CD4-positive, alpha-beta T cell treated with Interferon alpha-2 for 1 hour (primary cell): Measurements from ENCODE around the gene CADM1.
A peak's percentile ranks its signal among the peaks of the same experiment; 100 is the strongest.

Experiments
- DNase-seq, 2 donors: peaks; one replicate each; pipeline ENCODE4 v3.0.0-alpha.2; 2020 to 2022

CADM1 gene

GRCh38 chr11:115170133-115170815 lies 333.9 kb downstream of the CADM1 start:
- DNase-seq, result peak in 1 of 2 donors; percentile 13

GRCh38 chr11:115169251-115169650 lies 335.0 kb downstream of the CADM1 start:
- DNase-seq, result no peak

DNA sequence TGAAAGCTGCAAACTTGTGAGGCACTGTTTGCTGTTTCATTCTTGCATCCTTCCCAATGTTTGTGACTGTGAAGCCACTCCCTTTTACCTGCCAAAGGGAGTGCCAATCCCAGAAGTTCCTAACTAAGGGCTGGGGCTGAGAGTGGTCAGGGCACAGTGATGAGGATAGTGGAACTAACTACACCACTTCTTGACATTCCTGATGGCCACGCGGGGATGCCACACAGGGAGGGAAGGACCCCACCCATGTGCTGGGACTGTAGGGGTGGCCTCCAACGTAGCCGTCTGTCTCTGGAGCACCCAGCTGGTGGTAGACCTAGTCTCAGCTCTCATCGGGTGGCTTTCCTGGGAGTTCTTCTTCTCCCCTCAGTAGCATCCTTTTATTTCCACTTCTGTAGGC lies 335.5 kb downstream of the CADM1 start:
- no peak for DNase-seq

DNA sequence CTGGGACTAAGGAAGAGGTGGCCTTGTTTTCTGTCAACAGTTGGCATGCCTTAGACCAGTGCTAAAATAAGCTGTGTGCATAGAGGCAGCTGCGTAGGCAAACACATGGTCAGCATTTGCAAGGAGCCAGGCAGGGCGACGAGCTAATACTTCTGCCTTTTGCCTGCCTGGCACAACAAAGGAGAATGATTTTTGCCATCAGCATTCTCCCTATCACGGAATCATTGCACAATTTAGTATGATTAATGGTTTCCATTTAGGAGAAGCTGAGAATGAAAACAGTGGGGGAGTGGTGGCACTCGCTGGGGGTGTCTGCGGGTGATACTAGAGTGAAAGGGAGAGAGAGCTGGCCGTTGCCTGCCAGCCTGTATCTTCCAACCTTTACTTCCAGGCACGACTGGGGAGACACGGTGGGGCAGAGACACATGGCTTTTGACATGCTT lies 336.0 kb downstream of the CADM1 start:
- no peak for DNase-seq

- DNase-seq, result no peak
Measured at GRCh38 chr11:115167456-115167855, 336.8 kb downstream of the CADM1 start.

GRCh38 chr11:115166820-115167219 lies 337.4 kb downstream of the CADM1 start:
- DNase-seq, result no peak

DNA sequence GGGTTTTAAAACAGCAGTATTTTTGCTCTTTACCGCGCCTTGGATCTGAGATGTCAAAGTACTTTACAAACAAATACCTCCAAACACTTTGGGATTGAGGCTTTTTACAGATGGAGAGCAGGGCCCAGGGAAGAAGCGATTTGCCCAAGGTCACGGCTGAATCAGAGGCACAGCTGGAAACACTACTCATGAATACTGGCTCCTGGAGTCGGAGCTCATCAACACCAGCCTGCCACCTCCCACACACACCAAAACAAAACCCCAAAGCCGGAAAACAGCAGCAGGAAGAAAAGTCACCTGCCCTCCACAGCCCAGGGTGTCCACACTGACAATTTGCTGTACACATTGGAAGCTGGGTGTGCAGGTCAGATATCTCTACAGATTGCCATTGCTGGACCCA lies 339.4 kb downstream of the CADM1 start:
- DNase-seq, result no peak

GRCh38 chr11:115162919-115163318 lies 341.3 kb downstream of the CADM1 start:
- DNase-seq, result no peak

- DNase-seq, result no peak
Measured at GRCh38 chr11:115161876-115162275, 342.3 kb downstream of the CADM1 start.

GRCh38 chr11:115159207-115159606 lies 345.0 kb downstream of the CADM1 start:
- no peak for DNase-seq

- DNase-seq, result no peak
Measured at GRCh38 chr11:115158053-115158452, 346.2 kb downstream of the CADM1 start.

DNA sequence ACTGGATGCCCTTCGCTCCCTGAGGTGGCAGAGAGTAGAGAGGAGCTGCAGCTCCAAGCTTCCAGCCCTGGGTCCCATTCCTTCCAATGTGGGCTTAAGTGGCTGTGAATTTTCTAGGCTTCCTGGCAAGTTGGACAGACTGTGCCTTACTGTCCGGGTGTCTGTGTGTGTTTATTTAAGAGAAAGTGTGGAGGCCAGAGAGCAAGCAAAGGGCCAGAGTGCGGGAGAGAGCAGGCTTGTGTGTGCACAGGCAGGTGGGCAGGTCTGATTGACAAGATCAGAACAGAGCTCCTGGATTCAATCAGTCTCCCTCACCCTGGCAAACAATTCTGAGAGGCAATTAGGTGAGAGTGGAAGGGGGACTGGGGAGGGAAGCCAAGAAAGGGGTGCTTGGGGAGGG lies 347.0 kb downstream of the CADM1 start:
- no peak for DNase-seq

DNA sequence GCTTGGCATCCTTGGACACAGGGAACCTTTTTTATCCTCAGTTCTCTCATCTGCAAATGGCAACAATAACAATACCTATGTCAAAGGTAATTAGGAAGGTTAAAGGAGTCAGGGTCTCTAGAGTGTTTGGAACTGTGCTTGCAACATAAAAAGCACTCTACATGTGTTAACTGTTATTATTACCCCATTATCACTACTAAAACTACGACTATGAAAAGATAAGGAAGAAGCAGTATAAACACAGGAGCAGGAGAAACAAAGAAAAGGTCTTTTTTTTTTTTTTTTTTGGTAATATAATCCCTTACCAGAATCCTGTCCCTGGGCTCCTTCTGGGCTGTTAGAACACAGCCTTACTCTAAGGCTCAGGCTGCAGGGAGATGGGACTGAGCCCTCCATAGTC lies 348.2 kb downstream of the CADM1 start:
- no peak for DNase-seq

DNA sequence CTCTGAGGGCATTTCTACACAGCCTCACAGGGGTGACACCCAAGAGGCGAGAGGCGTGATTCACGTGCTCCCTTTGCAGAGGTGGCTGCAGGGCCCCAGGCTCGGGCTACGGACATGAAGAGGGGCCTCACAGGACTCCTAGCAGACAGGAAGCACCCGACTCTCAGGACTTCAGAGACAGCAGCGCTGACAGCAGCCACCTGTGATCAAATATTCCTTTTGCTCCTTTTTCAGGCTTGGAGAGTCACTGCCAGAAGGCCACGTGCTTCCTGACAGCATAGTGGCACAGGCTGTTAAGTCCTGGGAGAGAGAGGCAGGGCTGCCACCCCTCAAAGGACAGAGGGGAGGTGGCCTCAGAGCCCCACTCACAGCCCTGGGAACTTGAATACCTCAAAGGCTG lies 348.9 kb downstream of the CADM1 start:
- DNase-seq, result no peak

GRCh38 chr11:115154355-115154736 lies 349.9 kb downstream of the CADM1 start:
- no peak for DNase-seq

DNA sequence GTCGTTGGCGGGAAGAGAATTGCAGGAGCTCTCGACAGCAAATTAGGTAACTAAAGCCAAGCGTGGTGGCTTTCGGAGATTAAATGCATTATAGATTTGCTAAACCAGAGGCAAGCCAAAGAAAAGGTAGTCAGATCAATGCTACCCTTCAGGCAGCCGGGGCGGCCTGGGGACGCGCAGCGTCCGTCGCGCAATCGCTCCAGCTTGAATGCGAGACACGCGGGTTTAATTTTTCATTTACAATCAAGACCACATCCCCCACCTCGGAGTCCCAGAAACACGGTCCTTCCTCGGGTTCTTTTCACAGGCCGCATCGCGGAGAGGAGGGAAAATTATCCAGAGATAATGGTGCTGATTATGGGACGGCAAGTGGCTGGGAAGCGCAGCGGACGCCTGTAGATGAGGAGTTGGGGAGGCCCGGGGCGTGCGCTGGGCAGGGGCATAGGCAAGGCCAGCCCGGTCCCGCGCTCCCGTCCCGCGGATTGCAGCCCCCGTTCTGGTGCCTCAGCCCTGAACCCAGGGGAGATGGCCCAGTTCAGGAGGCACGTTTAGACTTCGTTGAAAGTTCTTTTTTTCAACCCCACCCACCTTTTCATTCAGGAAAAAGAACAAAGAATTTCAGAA lies 350.4 kb downstream of the CADM1 start:
- no peak for DNase-seq

- DNase-seq, result no peak
Measured at GRCh38 chr11:115153135-115153534, 351.1 kb downstream of the CADM1 start.

GRCh38 chr11:115151010-115151409 lies 353.2 kb downstream of the CADM1 start:
- no peak for DNase-seq

GRCh38 chr11:115148691-115149090 lies 355.5 kb downstream of the CADM1 start:
- no peak for DNase-seq

GRCh38 chr11:115148101-115148500 lies 356.1 kb downstream of the CADM1 start:
- no peak for DNase-seq

DNA sequence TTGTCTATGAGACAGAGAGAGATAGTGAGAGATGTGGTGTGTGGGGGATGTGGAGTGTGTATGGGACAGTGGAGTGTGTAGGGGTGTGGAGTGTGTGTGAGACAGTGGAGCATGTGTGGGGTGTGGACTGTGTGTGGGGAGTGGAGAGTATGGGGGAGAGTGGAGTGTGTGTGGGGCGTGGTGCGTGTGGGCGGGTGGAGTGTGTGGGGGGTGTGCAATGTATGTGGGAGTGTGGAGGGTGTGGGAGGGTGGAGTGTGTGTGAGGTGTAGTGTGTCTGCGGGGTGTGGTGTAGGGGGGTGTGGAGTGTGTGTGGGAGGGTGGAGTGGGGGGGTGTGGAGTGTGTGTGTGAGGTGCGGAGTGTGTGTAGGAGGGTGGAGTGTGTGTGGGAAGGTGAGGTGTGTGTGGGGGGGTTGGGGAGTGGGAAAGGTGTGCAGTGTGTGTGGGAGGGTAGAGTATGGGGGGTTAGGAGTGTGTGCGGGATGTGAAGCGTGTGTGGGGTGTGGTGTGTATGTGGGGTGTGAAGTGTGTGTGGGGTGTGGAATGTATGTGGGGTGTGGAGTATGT lies 356.9 kb downstream of the CADM1 start:
- DNase-seq, result no peak

DNA sequence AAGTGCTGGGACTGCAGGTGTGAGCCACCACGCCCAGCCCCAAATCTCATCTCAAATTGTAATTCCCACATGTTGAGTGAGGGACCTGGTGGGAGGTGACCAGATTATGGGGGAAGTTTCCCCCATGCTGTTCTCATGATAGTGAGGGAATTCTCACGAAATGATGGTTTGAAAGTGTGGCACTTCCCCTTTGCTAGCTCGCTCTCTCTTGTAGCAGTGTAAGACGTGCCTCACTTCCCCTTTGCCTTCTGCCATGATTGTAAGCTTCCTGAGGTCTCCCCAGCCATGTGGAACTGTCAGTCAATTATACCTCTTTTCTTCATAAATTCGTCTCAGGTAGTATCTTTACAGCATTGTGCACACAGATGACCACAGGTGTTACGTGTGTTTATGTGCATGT lies 357.8 kb downstream of the CADM1 start:
- DNase-seq, result no peak

DNA sequence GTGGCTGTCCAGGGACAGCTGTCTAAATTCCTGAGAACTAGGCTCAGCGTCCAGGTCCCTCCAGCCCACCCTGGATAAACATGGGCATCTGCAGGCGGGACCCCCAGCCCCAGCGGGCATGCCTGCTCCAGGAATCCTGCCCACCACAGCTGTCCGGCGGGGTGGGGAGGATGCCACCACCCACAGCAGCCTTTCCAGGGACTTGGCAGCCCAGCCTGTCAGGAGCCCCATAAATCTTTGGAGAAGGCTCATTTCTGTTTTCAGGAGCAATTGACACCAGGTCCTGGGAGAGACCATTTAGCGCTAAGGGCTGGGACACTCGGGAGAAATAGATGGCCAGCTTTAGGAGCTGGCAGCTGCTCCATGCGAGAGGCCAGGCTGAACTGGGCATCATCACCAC lies 358.9 kb downstream of the CADM1 start:
- DNase-seq, result no peak

DNA sequence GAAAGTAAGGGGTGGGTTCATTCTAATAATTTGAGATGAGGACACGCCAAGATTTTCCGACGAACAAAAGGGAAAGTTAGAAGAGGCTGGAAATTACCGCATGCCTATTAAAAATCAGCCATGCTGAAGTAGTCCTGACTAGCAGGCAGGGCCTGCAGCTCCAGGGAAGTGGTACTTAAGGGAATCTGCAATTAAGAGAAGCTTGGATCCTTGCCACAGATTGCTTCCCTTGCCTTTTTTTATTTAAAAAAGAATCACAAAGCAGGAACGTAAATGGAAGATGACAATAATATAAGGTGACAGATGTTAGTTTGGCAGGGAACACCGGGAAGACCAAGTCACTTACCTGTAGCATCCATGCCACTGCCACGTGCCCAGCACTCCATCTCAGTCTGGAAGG lies 359.3 kb downstream of the CADM1 start:
- DNase-seq, result no peak

- DNase-seq, result no peak
Measured at GRCh38 chr11:115144014-115144413, 360.2 kb downstream of the CADM1 start.
